ENCODE results near the gene ZKSCAN5.

The ZKSCAN5 gene

DNA sequence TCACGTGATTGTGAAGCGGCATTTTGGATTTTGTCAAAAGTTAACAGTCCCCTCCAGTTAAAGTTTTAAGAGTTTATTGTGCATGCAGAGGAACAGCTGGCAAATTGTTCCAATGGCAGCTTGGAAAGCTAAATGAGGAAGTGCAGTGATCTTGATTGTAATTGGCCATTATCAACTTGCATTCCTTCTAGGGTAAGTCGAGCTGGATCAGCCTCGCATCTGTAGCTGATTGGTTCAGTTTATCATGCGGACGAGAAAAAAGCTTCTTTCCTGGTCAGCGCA lies 31.2 kb upstream of the ZKSCAN5 start:
- Histone ChIP-seq H3K9me2 (ENCODE audit: low read depth, low read length) (no peaks in the 10 kb centered on the region), H2AFZ (ENCODE audit: low read length) (no peak overlapping the region), H3K4me2 (ENCODE audit: low read length) (peak overlapping the region; percentile 70), H3K4me1 (ENCODE audit: insufficient read depth, low read length, severe bottlenecking) (peaks cover 38% of the 10 kb centered on the region), H3K79me2 (ENCODE audit: insufficient read depth, low read length) (peaks cover 36% of the 10 kb centered on the region), H3K36me3 (ENCODE audit: insufficient read depth, low read length) (peaks cover 20% of the 10 kb centered on the region), H3K4me3 (ENCODE audit: low read depth, low read length, poor library complexity, severe bottlenecking) (peak overlapping the region; percentile 88), H3K9me3 (ENCODE audit: low read length) (no peaks in the 10 kb centered on the region), H3K27ac (ENCODE audit: low read depth, low read length, poor library complexity, severe bottlenecking) (peak overlapping the region; percentile 95), H3K27me3 (ENCODE audit: insufficient read depth, low read length) (no peaks in the 10 kb centered on the region), H3F3A (ENCODE audit: insufficient read depth, low read length) (no peaks in the 10 kb centered on the region), H4K20me1 (ENCODE audit: insufficient read depth, low read length) (no peaks in the 10 kb centered on the region), H3K9ac (ENCODE audit: low read length) (peak overlapping the region; percentile 90)
- TF ChIP-seq EZH2 (IDR thresholded peaks at IDR 0.05; ENCODE audit: borderline replicate concordance, low read length) = no peak
- TF ChIP-seq, protein P1, sequence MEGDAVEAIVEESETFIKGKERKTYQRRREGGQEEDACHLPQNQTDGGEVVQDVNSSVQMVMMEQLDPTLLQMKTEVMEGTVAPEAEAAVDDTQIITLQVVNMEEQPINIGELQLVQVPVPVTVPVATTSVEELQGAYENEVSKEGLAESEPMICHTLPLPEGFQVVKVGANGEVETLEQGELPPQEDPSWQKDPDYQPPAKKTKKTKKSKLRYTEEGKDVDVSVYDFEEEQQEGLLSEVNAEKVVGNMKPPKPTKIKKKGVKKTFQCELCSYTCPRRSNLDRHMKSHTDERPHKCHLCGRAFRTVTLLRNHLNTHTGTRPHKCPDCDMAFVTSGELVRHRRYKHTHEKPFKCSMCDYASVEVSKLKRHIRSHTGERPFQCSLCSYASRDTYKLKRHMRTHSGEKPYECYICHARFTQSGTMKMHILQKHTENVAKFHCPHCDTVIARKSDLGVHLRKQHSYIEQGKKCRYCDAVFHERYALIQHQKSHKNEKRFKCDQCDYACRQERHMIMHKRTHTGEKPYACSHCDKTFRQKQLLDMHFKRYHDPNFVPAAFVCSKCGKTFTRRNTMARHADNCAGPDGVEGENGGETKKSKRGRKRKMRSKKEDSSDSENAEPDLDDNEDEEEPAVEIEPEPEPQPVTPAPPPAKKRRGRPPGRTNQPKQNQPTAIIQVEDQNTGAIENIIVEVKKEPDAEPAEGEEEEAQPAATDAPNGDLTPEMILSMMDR (IDR thresholded peaks at IDR 0.05; ENCODE audit: low read length) = no peak

DNA sequence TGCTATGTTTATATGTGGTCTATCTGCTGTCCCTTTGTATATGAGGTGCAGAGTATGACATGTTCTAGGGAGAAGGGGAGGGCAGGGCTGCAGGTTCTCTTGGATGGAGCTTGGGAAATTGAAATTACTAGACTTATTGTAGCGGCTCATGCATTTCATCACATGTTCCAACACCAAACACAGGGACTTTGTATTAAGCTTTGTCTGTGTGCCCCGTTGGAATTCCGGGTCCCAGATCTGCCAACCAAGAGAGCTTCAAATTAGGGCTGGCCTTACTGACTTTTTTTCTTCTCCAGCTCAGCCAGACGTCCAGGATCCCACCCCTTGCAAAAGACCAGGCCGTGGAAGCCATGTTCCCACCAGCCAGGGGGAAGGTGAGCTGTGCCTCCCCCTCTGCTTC lies 28.4 kb upstream of the ZKSCAN5 start:
- no peaks in the 10 kb centered on the region for H3K27me3 ChIP-seq (ENCODE audit: insufficient read depth, low read length)
- no peaks in the 10 kb centered on the region for H3F3A ChIP-seq (ENCODE audit: insufficient read depth, low read length)
- H2AFZ ChIP-seq (ENCODE audit: low read length) = no peak overlapping the region
- no peak for TF ChIP-seq EZH2 (IDR thresholded peaks at IDR 0.05; ENCODE audit: borderline replicate concordance, low read length)
- TF ChIP-seq, protein P1 (IDR thresholded peaks at IDR 0.05; ENCODE audit: low read length) = no peak
- H4K20me1 ChIP-seq (ENCODE audit: insufficient read depth, low read length) = no peaks in the 10 kb centered on the region
- H3K4me3 ChIP-seq (ENCODE audit: low read depth, low read length, poor library complexity, severe bottlenecking) = no peak overlapping the region
- no peaks in the 10 kb centered on the region for H3K9me3 ChIP-seq (ENCODE audit: low read length)
- no peaks in the 10 kb centered on the region for H3K9me2 ChIP-seq (ENCODE audit: low read depth, low read length)
- H3K36me3 ChIP-seq (ENCODE audit: insufficient read depth, low read length) = peaks cover 48% of the 10 kb centered on the region
- H3K79me2 ChIP-seq (ENCODE audit: insufficient read depth, low read length) = peaks cover 36% of the 10 kb centered on the region
- H3K27ac ChIP-seq (ENCODE audit: low read depth, low read length, poor library complexity, severe bottlenecking) = no peak overlapping the region
- H3K4me2 ChIP-seq (ENCODE audit: low read length) = no peak overlapping the region
- H3K4me1 ChIP-seq (ENCODE audit: insufficient read depth, low read length, severe bottlenecking) = peaks cover 32% of the 10 kb centered on the region
- no peak overlapping the region for H3K9ac ChIP-seq (ENCODE audit: low read length)

DNA sequence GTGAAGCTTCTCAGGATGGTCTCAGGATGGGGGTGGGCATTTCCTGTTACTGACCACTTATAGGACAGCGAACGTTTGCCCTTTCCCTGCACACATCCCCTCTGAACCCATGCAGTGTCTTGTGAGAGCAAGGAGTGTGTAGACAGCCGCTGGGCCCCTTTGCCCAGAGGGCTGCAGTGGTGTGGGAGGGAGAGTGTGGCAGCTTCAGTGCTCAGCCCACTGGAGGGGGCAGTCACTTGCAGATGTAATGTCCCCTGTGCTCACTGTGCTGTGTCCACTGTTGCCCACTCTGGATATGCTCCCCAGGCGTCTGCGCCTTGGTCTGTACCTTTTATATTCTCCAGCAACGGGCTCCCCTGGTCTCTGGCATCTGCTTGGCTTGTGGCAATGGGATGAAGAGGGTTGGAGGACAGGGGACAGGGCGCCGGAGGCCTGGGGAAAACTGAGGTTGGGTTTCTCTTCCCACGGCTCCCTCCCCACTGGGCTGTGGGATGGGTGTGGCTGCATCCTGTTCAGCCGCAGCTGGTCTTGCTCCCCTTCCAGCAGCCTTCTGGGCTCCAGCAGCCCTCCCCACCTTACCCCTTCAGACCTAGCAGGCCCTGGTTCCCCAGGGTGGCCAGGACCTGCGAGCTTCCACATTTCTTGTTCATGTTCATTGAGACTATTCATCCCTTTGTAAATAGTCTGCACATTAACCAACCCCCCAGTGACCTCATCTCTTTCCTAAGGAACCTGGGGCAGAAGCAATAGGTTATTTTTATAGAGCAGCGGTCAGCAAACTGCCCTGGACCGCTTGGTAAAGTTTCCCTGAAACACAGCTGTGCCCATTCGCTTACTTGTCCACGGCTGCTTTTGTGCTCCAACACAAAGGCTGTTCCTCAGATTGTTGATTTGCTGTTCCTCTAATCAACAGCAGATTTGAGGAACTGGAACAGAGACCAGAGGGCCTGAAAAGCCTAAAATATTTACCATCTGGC lies 25.7 kb upstream of the ZKSCAN5 start:
- H3K27me3 ChIP-seq (ENCODE audit: insufficient read depth, low read length) = no peaks in the 10 kb centered on the region
- H3F3A ChIP-seq (ENCODE audit: insufficient read depth, low read length) = no peaks in the 10 kb centered on the region
- H4K20me1 ChIP-seq (ENCODE audit: insufficient read depth, low read length) = no peaks in the 10 kb centered on the region
- H3K9ac ChIP-seq (ENCODE audit: low read length) = no peak overlapping the region
- no peak for TF ChIP-seq EZH2 (IDR thresholded peaks at IDR 0.05; ENCODE audit: borderline replicate concordance, low read length)
- TF ChIP-seq, protein P1 (IDR thresholded peaks at IDR 0.05; ENCODE audit: low read length) = no peak
- H2AFZ ChIP-seq (ENCODE audit: low read length) = no peak overlapping the region
- peaks cover 19% of the 10 kb centered on the region for H3K4me1 ChIP-seq (ENCODE audit: insufficient read depth, low read length, severe bottlenecking)
- H3K4me2 ChIP-seq (ENCODE audit: low read length) = no peak overlapping the region
- H3K27ac ChIP-seq (ENCODE audit: low read depth, low read length, poor library complexity, severe bottlenecking) = no peak overlapping the region
- peaks cover 70% of the 10 kb centered on the region for H3K36me3 ChIP-seq (ENCODE audit: insufficient read depth, low read length)
- peaks cover 28% of the 10 kb centered on the region for H3K79me2 ChIP-seq (ENCODE audit: insufficient read depth, low read length)
- no peaks in the 10 kb centered on the region for H3K9me3 ChIP-seq (ENCODE audit: low read length)
- H3K9me2 ChIP-seq (ENCODE audit: low read depth, low read length) = no peaks in the 10 kb centered on the region
- no peak overlapping the region for H3K4me3 ChIP-seq (ENCODE audit: low read depth, low read length, poor library complexity, severe bottlenecking)
